GM21367 (cell line): Measurements from ENCODE around the gene ACBD4.

Experiments
- ATAC-seq: cut with Tn5 transposase; IDR thresholded peaks from one replicate; pipeline ENCODE4 v1.9.1; 2021; ENCODE audit not compliant: unreplicated experiment

ACBD4 gene

DNA sequence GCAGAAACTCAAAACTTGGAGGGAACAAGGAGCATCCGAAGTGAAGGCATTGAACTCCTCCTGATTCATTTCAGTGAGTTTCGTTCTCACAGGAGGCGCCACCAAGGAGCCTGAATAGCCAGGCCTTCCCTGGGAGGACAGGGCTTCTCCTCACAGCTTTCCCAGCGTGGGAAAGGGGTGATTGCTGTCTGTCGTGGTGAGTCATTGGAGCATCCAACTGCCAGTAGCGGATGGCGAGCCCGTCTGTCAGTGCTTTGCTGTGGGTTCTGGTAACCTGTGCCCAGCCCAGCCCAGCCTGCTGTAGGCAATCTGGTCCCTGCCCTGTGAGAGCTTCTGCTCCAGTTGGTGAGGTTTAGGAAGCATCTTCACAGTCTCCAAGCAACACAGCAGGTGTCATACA is 31.5 kb upstream of the ACBD4 start:
- no peak for ATAC-seq

DNA sequence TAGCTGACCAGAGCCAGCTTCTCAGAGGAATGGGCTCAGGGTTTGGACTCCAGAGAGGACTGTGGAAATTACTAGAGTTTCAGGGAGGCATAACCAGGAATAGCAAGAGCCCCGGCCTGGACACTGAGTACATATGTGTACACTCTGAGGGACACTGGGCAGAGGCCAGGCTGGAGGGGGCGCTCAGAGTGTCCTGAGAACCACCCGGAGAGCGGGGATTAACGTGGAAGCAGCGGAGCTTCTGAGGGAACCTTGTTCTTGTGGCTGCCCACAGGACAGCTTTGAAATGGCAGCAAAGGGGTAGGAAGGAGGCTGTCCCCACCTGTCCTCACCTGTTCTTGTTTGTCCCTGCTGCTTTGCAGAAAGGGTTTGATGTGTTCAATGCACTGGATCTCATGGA is 31.0 kb upstream of the ACBD4 start:
- no peak for ATAC-seq

DNA sequence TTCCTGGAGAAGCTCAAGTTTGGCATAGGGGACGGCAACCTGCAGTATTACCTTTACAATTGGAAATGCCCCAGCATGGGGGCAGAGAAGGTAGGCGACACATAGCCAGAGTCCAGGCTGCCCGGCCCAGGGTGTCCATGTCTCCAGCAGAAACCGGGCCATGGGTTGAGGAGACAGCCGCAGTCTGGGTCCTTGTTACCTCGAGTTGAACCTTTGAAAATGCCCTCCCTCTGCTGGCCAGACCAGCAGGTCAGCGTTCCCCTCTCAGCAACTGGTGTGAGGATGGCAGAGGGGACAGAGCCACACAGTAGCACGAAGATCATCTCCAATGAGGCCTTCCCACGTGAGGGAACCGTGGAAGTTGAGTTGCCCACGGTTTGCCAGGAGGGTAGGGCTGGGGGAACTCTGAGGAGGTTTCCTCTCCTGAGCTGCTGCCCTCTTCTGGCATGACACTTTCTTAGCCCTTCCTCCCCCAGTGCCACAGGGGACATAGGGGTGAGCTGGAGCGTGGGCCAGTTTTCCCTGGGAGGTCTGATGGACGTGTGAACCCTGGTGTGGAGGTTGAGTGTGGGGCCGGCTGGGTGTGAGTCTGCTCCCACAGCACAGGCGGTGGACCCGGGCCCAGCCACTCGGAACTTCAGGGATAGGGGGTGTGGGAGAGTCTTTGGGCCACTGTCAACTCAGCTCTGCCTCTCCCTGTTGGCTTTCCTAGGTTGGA is 30.4 kb upstream of the ACBD4 start:
- no peak for ATAC-seq

DNA sequence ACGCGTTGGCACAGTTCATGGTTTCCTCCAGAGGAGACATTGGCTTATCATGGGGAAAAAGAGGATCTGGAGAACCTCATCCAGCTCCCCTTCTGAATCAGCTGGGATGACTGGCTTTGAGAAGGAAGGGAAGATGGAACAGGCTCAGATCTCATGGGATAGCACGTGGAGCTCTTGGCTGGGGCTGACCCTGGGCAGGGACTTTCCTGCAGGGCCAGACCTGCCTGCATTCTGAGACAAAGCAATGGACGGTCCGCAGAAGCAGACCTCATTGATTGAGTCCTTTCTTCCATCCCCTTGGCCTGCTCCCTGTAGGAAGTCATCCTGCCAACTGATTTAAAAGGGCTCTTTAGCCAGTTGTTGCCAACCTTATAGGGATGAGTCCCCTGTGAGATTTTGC is 29.4 kb upstream of the ACBD4 start:
- no peak for ATAC-seq

DNA sequence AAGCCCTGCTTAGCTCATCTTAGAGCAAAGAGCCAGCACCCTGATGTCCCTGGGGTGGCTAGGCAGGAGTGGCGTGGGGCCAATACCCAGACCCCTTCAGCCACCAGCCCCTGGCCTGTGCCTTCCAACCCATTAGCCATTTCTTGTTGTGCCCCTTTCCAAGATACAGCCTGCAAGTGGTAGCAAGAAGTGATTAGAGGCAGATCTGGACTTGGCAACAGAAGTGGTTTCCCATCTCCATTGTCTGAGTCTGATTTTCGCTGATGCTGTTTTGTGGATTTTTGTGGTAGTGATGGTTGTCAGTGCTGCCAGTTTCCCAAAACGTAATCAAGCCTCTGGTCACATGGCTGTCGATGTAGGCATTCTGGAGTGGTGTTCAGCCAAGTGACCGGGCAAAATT is 28.9 kb upstream of the ACBD4 start:
- no peak for ATAC-seq

DNA sequence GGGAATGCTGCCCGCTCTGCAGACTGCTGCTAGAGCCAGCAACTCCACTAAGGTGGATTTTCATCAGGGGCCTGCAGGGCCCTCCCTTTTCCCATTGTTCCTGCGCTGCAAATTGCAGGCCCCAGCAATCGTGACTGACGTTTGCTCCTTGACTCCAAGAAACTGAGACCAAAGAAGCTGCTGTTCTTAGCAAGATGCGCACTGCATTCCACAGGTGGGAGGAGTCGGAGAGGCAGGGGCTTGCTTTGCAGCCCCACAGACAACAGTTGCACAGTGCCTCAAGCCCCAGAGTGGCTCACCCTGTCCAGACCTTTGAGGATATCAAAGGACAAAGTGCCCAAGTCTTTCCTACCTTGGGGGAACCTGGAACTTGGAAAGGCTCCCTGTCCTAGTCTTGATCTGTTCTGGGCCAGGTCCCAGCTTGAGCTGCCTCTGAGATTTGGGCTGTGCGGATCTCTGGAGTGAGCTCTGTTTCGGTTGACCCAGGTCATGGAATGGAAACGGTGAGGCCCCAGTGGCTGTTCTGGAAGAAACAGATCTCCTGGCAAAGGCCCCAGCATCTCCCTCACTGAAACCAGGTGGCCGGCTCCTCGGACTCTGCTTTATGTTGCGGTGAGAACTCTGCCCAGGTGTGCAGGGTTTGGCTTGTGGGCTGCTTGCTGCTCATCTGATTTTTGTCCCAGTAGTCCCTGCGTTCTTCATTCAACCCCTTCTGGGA is 28.0 kb upstream of the ACBD4 start:
- ATAC-seq = no peak

DNA sequence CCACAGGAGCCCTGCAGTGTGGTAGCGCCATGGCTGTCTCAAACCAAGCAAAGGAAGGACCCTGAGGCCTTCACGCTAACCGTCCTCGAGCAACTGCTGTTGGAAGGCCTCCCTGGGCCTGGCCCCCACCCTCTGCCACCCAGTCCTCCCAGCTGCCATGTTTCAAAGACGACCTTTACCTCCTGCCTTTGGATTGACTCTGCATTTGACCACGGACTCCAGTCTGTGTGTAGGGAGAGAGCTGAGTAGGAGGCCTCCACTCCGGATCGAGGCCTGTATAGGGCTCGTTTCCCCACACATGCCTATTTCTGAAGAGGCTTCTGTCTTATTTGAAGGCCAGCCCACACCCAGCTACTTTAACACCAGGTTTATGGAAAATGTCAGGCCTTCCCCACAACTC is 27.4 kb upstream of the ACBD4 start:
- ATAC-seq = no peak

DNA sequence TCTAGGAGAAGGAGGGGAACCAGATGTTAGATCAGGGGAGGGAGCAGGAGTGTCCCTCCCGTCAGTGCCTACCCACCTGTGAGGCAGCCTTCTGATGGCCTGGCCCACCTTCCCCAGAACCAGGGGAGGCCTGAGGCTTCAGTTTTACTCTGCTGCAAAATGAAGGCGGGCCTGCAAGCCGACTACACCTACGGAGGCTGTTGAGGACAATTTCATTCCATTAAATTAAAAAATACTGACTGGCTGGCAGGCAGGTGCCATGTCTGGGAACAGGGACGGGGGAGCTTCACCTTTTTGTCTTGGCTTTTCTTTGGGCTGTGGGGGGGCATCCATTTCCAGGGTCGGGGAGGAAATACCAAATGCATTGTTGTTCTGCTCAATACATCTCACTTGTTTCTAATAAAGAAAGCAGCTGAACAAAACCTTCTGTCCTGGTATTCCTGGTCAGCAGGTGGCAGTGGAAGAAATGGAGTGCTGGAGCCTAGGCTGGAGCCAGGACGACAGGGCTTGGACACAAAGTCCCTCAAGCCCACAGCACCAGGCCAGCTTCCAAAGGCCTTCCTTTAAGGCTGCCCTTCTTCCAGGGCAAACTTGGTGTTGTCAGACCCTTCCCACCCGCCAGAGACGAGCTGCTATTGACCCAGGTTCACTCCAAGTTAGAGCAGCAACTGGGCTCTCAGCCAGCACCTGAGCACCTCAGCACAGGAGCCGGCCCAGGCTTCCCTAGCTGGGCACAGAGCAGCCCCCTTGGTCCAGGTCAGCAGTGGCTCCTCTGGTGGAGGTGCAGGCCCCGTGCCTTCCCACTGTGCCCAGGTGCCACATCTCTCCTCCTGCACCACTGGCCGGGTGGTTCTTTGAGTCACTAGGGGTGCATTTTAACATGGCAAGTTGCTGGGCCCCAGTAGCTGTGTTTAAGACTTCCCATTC is 26.6 kb upstream of the ACBD4 start:
- no peak for ATAC-seq

DNA sequence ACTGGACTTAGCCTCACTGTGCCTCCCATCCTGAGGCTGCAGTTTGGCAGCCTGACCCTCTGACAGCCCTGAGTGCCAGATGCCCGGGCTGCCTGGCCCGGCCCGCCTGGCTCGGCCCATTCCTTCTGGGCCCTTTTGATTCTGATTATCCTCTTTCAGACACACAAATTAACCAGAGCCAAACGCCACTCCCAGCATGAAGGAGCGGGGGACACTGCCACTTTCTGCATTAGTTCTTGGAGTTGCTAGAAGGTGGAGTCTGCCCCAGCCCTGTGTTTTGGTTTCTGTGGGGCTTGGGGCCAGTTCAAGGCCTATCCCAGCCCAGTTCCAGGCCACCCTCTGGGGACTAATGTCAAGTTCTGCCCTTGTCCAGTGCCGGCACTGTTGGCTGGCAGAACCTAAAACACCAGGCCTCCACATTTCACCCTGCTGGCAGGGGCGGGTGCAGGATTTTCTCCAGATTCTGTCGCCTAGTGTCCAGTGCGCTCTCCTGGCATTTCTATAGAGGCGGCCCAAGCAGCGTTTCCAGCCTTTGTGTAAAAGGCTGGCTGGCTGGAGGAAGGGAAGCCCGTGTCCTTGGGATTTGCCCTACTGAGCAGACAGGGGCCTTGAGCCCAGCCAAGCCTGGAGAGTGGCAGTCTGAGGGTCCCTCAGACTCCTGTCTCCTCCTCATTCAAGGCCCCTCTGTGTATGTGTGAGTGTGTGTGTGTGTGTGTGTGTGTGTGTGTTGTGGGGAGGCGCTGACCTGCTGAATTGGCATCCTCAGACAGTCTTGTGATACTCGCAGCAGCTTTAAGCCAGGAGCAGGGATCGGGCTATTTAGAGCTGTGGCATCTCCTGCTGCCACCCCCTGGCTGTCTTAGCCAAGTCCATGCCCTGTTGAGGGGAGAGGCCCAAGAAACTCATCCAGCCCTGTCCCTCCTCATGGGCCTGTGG is 24.5 kb upstream of the ACBD4 start:
- ATAC-seq = no peak

DNA sequence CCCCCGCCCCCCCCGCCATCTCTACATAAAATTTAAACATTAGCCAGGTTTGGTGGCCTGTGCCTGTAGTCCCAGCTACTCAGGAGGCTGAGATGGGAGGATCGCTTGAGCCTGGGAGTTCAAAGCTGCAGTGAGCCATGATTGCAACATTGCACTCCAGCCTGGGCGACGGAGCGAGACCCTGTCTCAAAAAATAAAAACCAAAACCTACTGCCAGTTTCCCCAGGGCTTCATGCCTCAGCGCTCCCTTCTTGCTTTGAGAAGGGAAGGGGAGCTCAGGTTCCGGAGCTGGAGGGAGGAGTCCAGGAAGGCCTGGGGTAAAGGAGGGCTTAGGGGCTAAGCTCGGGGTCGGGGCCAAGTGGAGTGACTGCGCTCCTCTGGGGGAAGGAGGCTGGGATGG is 23.6 kb upstream of the ACBD4 start:
- ATAC-seq = no peak

DNA sequence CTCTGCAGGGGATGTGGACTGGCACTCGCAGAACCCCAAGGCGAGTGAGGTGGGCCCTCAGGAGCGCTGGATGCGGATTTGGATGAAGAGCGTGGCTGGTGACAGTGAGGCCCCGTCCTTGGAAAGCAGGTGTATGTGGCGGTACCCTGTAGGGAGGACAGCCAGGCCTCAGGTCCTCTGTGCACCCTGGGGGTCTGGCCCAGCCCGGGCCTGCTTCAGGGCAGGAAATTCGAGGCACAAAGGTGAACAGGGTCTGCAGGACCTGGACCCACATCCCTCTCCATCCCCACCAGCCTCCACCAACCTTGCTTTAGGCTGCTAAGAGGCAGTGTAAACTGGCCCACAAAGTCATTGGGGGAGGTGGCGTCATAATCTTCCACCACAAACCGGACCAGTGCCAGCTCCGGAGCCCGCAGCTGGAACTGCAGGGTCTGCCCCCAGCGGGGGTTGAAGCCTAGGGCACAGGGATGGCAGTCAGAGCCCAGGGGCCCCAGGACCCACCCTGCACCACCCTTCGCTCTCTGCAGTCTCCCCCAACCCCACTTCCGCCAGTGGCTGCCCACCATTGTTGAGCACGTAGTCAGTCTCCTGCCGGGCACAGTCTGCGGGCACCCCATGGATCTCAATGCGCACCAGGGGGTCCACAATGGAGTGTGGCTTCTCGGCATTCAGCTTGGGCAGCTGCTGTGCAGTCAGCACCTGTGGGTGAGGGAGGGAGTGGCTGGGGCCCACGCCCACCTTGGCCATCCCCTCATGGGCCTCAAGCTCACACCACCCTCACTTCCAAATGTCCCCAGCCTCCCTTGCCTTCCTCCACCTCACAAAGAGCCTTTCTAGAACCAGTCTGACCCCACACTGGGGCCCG is 22.7 kb upstream of the ACBD4 start:
- no peak for ATAC-seq

DNA sequence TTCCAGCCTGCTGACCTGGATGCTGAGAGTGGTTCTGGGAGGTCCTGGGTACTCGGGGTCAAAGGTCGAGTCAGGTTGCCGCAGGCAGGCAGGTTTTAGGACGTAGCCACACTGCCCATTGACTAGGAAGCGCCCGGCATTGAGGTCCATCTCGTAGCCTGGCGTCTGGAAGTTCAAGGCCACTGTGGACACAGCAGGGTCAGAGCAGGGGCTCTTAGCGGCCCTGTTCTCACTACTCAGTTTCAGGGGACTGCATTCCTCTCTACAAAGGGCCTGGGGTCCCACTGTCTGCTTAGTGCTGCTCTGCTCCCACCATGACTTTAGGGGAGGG is 22.1 kb upstream of the ACBD4 start:
- ATAC-seq = no peak

DNA sequence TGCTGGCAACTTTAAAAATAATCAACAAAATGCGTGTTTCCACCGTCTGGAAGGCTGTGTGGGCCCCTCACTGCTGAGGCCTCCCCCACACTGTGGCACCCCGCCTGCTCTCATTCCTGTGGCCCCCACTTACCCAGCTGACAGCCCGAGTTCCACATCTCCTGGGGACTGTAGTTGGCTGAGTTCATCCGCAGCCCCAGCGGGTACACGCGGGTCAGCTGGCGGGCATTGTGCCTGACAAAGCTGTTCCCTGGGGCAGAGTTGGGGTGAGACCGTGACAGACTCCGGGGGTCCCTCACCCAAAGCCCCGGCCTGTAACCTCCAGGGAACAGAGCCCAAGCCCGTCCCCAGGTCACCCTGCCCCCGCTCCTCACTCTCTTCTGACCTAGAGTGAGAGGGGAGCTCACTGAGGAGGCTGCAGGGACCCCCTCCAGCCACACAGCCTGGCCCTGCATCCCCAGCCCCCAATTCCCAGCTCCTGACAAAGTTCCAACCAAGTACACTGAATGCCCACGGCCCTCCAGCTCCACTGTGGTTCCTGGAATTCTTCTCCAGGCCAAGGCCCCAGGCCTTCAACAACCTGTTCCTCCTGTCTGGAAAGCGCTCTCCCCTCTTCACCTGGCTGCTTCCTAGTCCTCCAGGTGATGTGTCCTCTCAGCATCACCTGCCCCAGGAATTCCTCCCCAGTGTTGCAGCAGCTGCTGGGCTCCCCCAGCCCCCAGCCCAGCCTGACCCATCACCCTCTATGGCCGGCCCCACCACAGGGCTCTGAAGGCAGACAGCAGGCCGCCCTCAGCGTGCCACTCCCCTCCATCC is 21.2 kb upstream of the ACBD4 start:
- no peak for ATAC-seq

DNA sequence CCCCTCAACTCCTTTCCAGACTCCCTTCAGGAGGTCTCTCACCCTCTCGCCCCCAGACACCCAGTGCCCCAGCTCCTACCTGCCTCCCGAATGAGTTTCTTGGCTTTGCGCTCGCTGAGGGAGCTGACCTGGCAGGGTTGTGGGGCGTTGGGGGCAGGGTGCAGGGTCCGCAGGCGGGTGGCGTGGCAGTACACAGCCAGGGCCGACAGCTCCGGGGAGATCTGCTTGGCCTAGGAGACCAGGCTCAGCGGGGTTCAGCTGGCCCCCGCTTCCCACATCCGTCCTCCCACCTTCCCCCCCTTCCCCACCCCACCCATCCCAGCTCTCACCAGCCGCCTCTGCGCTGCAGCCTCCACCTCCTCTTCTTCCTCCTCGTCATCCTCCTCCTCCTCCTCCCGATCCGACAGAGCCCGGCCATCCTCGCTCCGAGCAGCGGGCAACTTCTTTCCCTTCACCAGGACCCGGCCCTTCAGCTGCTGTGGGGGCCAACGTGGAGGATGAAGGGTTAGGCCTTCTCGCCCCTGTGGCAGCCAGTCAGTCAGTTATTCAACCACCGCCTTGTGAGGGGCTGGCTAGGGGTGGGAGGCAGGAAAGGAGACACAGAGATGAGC is 20.4 kb upstream of the ACBD4 start:
- ATAC-seq = no peak

DNA sequence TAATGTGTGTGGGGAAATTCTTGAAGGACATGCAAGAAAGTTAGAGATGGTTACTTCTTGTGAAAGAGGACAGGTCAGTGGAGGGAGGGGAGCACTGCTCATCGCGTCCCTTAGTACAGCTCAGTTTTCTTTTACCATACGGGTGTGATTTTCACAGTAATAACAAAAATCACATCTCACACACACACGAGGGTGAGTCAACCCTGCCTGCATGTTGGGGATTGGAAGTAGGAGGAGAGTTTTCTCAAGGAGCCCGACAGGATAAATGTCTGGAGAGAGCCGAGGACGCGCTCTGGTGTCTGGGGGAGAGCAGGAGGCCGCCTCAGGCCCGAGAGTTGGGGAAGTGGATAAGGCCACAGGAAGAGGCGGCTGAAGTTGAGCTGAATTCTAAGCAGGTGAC is 19.6 kb upstream of the ACBD4 start:
- ATAC-seq = no peak

DNA sequence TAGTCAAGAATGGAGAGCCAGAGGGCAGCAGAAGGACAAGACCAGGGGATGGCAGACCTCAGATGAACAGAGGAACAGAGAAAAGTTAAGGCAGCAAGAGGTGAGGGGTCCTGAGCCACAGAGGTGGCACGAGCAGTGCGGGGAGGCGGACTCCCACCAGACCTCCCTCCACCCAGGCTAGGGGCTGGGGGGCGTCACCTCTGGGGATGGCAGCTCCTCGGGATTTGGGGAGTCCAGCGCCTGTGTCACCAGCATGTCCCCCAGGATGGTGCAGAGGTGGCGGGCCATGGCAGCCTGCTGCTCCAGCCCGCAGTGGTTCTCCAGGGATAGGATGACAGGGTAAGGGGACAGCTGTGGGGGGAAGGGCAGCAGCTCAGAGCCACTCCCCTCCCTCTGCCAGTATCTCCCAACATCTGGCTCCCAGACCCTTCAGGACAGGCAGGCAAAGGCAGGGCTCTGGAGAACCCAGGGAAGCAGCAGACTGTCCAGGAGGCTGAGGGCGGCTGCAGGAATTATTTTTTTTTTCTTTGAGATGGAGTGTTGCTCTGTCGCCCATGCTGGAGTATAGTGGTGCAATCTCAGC is 19.0 kb upstream of the ACBD4 start:
- no peak for ATAC-seq

DNA sequence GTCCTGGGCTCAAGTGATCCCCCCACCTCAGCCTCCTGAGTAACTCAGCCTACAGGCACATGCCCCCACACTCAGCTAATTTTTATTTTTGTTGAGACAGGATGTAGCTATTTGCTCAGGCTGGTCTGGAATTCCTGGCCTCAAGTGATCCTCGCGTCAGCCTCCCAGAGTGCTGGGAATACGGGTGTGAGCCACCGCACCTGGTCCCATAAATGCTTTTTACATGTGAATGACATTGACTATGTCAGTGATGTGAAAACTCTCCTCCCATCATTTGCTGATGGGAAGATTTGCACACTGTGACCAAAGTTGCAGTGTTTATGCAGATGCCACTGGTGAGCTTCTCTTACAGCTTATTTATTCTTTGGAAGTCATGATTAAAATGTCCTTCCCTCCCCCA is 18.2 kb upstream of the ACBD4 start:
- no peak for ATAC-seq
